ENCODE data around the gene ST7.

GRCh38 chr7:117017702-117018266 is 64.5 kb downstream of the ST7 start:
- no peak for TF ChIP-seq POLR2AphosphoS5 (IDR thresholded peaks at IDR 0.05; ENCODE audit: borderline replicate concordance, low read depth, low read length)
- no peak for TF ChIP-seq EZH2 (IDR thresholded peaks at IDR 0.05)

Measured in SK-N-MC (cell line).